Gastrocnemius medialis (tissue), 4 donors: ENCODE results near the gene CNKSR3.

Experiments
- POLR2A ChIP-seq, 2 donors: fragments of 450-650 bp; IDR thresholded peaks; one replicate each; pipeline ENCODE4 v1.6.1; 2017; ENCODE audit warnings: antibody characterized with exemption in 2 of 2, mild to moderate bottlenecking in 2 of 2, moderate library complexity in 2 of 2
- TF ChIP-seq, protein P1 (sequence below), 5 experiments: fragments of 450-650 bp in 3 of 5; fragments of 200-600 bp in 2 of 5; sonication (generic) in 2 of 5; IDR thresholded peaks in 4 of 5; conservative IDR thresholded peaks in 1 of 5; 1 replicate in 4 of 5; 2 replicates in 1 of 5; pipeline ENCODE4 v1.5.1; 2016 to 2019; ENCODE audit warnings: antibody characterized with exemption in 5 of 5, mild to moderate bottlenecking in 3 of 5, moderate library complexity in 3 of 5

- TF ChIP-seq, protein P1, sequence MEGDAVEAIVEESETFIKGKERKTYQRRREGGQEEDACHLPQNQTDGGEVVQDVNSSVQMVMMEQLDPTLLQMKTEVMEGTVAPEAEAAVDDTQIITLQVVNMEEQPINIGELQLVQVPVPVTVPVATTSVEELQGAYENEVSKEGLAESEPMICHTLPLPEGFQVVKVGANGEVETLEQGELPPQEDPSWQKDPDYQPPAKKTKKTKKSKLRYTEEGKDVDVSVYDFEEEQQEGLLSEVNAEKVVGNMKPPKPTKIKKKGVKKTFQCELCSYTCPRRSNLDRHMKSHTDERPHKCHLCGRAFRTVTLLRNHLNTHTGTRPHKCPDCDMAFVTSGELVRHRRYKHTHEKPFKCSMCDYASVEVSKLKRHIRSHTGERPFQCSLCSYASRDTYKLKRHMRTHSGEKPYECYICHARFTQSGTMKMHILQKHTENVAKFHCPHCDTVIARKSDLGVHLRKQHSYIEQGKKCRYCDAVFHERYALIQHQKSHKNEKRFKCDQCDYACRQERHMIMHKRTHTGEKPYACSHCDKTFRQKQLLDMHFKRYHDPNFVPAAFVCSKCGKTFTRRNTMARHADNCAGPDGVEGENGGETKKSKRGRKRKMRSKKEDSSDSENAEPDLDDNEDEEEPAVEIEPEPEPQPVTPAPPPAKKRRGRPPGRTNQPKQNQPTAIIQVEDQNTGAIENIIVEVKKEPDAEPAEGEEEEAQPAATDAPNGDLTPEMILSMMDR (IDR thresholded peaks at IDR 0.05 in 4 of 5, conservative IDR thresholded peaks at IDR 0.05 in 1 of 5): no peak
- TF ChIP-seq POLR2A (IDR thresholded peaks at IDR 0.05): no peak
These were observed 1.7 kb downstream of the CNKSR3 start for GRCh38 chr6:154508573-154509375.
